OCI-M2 (cell line): Measurements from ENCODE around the gene ABCG5.
A peak's percentile ranks its signal among the peaks of the same experiment; 100 is the strongest.

Experiments
- DNase-seq: peaks from one replicate; lab custom pipeline; 2025; ENCODE audit not compliant: unreplicated experiment; lab: John Stamatoyannopoulos, UW

Gene ABCG5

DNA sequence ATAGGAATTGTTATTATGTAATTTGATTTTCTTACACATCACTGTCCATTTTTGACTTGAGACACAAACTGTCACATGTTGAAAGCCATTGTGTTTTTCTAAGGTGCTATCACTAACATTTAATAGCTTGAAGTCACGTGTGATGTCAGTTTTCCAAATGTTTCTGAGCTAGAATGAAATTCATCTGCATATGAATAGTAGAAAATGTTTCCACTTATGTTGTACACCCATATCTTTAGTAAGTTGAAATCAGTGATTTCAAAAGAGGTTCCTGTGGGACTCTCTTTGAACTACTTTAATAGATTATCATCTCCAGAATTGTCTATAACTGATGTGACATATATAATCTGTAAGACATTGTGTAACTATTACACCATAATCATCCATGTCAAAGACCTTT lies 27.8 kb downstream of the ABCG5 start:
- no peak for DNase-seq

DNA sequence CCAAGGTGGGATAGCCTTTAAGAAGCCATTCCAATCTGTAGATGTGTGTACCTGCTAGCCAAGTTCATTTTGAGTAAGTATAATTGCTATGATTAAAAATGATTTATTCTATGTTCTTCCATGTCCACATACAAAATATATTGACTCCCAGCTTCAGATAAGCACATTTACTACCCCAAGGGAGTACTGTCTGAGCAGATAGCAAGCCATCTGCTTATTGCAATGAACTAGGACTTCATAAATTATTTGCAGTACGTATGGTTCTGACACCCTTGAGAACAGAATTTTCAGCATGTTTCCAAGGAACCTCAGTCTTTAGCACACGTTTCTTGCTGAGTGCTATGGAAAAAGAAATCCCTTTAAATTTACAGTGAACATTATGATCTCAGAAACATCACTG lies 28.2 kb downstream of the ABCG5 start:
- no peak for DNase-seq

DNA sequence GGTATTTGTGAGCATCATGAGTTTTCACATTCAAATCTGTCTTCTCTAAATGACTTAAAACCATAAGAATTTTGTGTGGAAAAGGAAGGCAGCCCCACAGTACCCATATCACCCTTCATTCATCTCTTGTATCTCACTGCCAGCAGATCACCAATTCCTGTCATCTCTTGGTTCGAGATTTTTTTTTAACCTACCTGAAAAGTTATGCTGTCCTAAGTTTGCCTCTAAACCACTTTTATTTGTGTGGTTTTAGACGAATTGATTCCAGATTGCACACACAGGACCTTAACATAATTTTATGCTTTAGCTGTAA lies 32.0 kb downstream of the ABCG5 start:
- no peak for DNase-seq

DNA sequence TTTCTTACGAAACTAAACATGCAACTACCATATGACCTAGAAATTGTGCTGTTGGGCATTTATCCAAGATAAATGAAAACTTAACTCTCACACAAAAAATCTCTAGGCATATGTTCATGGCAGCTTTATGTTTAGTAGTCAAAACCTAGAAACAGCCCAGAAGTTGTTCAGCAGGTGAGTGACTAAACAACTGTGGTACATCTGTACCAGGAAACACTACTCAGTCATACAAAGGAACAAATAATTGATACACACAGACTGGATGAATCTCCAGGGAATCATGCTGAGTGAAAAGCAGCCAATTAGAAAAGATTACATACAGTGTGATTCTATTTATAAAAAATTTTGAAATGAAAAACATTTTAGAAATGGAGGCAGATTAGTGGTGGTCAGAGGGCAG lies 35.5 kb downstream of the ABCG5 start:
- no peak for DNase-seq

DNA sequence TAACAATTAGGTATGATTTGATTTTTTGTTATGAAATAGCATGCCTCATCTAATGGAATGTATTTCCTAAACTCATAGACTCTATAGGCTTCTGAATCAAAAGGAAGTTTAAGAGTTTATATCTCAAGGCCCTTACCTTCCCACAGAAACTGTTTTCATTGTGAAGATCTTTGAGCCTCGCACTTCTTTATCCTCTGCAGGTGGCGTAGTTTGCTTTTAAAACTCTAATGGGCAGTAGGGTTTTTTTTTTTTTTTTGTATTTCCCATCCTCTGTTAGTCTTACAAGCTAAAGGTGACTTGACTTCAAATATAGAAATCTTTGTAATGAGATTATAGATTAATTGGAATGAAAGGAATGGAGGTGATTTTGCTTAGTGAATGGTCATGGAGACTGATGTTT lies 36.5 kb downstream of the ABCG5 start:
- DNase-seq, result no peak

DNA sequence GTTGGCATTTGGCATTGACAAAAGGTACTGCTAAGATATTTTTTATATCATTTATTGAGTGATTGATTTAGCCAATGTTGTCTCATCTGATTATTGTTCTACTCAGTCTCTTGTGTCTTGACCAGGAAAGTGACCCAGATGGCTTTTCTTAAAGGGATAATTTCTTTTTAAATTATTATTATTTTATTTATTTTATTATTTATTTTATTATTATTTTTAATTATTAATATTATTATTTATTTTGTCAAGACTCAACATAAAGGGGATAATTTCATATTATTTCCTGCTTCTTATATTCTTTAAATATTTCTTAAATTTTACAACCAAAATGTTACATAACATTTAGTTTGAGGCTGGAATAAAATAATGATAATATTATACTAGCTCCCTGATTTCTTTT lies 37.7 kb downstream of the ABCG5 start:
- DNase-seq, result no peak

DNA sequence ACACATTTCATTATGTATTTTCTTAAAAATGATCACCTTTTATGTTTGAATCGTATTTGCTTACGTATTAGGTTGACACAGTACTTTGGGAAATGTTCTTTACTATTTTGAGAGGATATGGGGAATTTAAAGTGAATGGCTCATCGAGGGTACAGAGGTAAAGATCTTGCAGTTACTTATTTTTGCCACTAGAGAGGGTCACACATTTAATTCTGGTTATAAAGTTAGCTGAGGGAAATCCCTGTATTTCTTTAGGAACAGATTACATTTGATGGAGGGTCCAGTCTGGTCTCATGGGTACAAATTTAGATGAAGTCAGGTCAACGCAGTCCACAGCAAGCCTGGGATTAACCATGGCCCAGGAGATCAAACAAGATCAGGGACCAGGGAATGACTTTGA lies 40.3 kb downstream of the ABCG5 start:
- no peak for DNase-seq

DNA sequence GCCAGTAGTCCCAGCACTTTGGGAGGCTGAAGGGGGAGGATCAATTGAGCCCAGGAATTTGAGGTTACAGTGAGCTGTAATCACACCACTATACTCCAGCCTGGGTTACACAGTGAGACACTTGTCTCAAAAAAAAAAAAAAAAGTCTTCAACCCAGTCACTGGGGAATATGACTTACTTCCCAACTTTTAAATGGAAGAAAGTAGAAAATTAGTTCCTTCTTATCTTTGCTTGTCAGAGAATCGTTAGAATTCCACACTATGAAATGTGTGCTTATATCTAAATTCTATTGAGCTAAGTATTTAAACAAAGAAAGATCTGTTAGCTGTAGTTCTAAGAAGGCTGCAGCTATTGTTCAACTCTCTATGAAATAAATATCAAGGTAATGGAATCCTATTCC lies 42.4 kb downstream of the ABCG5 start:
- no peak for DNase-seq

DNA sequence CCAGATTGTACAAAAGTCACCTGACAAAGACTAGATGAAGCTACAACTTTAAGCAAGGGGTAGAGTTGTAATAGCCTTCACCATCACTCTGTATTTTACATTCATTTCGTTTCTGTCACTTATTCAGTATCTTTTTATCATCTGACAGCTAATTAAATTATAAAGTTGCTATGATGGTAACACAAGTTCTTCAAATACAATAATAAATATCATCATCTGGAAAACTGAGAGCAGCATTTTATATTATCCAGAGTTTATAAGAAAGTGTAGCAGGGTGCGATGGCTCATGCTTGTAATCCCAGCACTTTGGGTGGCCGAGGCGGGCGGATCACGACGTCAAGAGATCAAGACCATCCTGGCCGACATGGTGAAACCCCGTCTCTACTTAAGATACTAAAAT lies 43.7 kb downstream of the ABCG5 start:
- DNase-seq, result no peak

DNA sequence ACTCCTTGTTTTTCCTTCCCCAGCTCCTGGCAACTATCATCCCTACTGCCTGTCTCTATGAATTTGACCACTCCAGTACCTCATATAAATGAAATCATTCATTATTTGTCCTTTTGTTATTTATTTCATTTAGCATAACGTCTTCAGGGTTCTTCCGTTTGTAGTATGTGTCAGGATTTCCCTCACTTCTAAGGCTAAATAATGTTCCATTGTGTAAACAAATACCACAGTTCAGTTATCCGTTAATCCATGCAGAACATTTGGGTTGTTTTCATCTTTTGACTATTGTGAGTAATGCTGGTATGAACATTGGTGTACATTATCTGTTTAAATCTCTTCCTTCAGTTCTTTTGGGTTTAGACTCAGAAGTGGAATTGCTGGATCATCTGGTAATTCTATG lies 46.0 kb downstream of the ABCG5 start:
- no peak for DNase-seq

DNA sequence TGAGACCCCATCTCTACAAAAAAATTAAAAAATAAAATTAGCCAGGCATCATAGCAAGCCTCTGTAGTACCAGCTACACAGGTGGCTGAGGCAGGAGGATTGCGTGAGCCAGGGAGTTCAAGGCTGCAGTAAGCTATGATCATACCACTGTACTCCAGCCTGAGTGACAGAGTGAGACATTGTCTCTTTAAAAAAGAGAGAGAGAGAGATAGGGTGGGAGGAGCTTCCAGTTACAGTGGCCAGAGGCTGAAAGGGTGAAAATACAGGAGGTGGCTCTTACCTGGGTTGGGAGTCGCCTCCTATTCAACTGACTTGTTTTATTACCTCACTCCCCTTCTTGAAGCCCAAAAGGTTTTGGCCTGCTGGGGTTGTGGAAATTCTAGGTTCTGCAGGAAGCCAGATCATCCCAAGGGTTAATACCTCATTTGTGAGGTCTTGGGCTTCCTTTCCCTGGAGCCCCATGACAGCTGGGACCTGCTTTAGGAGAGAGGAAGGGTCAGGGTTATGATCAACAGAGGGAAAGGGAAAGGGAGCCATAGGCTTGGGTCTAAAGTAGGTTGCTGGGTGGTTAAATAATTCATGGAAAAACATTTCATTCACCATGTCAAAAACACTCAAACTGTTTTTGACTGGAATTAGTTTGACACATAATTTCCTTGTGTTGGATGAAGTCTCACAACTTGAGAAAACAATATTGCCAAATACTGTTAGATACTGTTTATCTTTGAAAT lies 47.4 kb downstream of the ABCG5 start:
- no peak for DNase-seq

DNA sequence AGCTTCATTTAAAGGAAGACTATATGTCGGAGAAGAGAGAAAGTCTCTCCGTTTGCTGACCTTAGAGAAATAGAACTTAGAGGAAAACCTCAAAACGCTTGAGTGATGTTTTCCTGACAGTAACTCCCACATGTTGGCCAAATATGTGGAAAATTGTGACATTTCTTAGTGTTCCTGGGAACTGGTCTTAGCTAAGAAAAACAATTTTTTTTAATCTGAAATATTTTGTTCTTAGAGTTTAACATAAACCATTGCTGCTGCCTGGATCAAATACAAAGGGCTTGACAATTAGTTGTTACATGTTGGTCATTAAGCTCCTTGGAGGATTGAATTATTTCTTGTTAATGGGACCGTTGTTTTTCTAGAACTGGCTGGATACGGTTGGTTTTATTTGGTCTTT lies 48.5 kb downstream of the ABCG5 start:
- no peak for DNase-seq

DNA sequence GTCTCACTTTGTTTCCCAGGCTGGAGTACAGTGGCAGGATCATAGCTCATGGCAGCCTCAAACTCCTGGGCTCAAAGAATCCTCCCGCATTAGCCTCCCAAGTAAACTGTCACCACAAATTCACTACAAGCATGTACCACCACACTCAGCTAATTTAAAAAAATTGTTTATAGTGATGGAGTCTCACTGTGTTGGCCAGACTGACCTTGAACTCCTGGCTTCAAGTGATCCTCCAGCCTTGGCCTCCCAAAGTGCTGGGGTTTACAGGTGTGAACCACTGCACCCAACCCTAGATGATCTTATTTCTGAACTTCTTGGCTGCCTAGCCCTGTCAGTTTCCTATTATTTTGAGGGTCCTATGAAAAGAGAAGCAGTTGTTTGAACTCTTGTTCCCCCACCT lies 50.0 kb downstream of the ABCG5 start:
- DNase-seq, result no peak

DNA sequence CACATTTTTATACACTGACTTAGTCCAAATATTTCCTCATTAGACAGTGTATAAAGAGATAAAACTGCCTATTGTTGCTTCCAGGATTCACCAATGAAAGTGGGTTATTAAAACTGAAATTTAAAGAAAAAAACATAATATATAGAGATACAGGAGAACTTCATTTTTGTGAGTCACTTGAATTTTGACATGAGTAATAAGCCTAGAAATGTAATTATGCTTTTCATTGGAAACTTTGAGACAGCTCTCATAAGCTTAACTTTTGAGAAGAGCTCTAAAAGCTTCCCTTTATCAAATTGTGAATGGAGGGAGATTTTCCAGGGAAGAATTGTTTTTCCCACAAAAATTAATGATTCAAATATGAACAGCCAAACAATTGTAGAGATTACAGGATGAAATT lies 50.7 kb downstream of the ABCG5 start:
- DNase-seq, result no peak

DNA sequence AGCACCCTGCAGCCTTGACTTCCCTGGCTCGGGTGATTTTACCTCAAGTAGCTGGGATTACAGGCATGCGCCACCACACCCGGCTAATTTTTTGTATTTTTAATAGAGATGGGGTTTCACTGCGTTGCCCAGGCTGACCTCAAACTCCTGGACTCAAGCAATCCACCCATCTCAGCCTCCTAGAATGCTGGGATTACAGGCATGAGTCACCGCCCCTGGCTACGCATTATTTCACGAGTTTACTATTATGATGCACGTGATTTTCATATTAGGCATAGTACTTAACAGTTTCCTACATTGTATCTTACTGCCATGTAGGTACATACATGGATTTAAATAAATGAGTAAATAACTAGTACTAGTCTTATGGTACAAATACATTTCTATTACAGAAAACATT lies 60.4 kb downstream of the ABCG5 start:
- no peak for DNase-seq

DNA sequence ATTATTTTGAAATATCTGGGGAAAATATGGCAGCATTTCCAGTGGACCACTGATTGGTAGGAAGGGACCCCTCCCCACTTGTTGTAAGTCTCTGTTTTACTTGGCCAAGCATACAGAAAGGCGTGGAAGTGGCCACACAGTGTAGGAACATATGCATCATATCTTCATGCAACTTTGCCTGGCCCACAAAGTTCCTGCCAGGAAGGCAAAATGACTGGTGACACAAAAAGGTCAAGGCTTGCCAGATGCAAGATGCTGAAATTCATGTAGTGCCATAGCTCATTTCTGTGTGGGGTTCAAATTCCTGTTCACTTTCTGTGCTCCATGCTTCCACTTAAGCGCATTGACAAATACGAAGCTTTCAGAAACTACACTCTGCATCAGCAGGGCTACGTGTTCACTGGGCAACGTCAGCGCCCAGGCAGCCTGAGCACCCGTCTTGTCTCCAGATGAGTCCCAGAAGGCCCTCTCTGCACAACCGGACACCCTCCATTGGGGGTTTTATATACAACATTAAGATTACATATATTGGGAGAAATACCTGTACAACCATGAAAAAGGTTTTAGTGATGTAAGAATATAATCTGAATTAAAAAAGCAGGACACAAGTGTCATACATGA lies 61.2 kb downstream of the ABCG5 start:
- DNase-seq, result no peak

DNA sequence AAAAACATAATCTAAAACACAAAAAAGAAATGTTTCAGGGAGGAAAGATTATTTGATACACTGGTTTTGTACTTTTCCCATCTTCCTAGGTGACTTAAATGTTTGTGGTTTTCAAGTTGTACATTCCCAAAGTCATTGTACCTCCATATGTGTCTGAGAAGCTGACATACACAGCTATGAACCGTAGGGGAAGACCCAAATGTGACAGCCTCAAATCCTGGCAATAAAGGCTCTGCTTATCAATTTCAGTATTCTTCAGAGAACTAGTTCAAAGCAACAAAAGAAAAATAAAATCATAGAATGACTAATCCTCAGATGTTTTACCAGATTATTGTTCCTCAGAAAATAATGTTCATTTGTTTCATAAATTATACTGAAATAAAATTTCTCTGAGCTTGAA lies 62.3 kb downstream of the ABCG5 start:
- DNase-seq, result no peak

DNA sequence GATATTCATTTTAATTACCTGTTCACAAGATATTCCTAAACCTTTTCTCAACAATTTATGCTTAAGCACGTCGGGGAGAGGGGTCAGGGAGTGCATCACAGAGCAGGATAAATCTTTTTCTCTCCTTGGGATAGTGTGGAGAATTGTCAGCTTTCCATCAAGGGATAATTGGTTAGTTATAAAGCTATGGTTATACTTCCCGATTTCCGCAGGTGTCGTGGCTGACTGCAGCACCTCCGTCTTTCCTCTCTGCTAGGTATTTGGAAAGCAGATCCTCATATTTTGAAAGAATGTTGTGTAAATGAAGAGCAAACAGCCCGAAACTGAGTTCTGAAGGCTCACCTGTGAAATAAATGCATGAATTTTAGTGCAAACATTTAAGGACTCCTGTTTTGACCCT lies 64.0 kb downstream of the ABCG5 start:
- DNase-seq, result no peak

DNA sequence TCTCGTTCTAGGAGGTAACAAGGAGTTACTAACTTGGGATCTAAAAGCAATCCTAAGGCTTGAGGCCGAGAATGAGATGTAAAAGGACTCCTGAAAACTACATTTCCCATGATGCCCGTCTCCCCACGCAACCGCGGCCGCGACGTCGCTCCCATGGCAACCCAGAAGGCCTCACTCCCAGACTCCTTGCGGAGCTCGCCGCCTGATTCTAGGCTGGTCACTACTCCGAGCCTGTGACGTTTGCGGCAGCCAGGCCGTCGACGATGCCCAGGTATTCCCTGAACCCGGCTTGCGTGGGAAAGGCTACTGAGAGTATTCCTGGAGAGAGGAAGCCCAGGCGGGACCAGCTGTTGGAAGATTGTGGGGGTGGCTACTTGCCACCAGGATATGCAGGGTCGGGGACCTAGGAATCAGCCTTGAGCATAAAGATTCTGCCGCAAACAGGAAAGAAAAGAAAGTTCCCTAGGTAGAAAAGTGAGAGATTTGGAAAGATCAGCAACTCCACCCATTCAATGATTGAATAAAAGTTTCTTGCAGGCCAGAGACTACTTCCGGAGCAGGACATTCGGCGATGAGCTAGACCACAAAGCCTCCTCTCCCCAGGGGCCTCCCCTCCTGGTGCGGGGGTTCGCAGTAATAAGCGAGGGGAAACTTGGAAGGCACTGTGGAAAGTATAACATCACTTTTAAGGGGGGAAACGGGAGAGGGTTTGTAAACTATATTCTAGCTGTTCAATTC lies 64.6 kb downstream of the ABCG5 start, which contains the start of gene DYNC2LI1:
DYNC2LI1 (plus strand) TSS at position 164 of the 738 bp plus-strand sequence; CDS start at position 264, 100 bp downstream.
- peak; percentile 22 for DNase-seq

DNA sequence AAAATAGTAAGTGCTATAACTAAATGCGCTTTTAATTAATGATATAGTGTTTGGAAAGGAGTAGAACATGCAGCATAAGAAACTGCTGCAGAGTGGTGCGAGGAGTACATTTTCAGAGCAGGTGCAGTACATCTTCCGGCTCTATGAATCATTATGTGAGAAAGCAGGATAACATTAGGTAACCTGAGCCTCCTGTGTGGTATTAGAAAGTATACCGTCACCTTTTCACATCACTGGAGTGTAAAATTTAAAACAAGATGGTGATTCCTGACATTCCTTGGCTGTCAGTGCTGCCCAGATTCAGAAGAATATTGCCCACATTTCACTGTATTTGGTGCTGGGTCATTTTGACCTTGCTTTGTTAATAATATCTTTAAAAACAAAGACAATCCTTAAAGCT lies 72.6 kb downstream of the ABCG5 start:
- DNase-seq, result no peak

DNA sequence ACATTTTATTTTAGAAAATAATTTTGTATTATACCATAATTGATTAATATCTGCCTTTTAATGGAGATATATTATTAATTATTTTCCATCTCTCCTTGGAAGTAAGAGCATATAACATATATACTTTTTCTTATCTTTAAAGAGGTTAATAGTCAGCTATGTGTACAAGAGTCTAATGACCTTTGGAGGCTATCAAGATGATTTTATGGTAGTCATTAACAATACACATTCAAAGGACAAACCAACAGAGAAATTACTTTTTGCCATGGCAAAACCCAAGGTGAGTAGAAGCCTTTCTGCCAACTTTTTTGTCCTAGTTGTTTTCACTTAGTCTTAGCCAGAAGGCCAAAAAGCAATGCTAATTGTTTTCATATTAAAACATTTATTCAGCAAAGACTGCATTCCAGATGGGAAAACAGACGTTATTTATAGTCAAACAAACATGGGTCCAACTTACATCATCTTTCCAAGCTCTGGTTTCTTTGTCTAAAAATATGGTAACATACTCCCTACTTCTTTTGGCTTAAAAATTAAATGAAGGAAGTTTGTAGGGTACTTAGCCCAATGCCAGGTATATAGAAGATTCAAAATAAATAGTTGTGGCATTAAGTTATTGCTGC lies 74.4 kb downstream of the ABCG5 start:
- DNase-seq, result no peak

DNA sequence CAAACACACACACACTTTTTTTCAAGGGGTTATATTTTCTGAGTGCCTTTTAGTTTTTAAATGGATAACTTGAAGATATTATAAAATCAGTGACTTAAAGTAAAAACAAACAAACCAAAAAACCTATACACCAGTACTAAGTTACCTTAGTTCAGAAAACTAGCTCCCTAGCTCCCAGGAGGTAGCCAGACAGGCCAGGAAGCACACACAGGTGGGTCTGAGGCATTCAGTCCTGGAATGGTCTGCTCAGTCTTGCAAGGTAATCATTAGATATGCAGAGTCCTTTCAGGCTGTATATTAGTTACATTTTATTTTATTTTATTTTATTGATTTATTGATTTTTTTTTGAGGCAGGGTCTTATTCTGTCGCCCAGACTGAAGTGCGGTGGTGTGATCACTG lies 75.5 kb downstream of the ABCG5 start:
- no peak for DNase-seq
